Hematopoietic multipotent progenitor cell (in vitro differentiated cells): ENCODE data around the gene ENOX1. TPM values are rescaled to one million over a fixed set of nuclear protein-coding genes. Genes with fewer than 3 reads are reported as not detected.

Source experiments
- DNase-seq, 3 donors: peaks; one replicate each; pipeline ENCODE4 v3.0.0-alpha.2; 2011 to 2015; ENCODE audit warnings: low read depth in 2 of 3, low spot score in 2 of 3
- total RNA-seq: library from RNA; depleted of rRNA; stranded (reverse); fragments of >200 nt; gene quantifications from one replicate; pipeline ENCODE4 v1.2.3, GENCODE V29; 2012

ENOX1 gene
- total RNA-seq, 1 donor: 0.54 TPM

GRCh38 chr13:43611281-43612273 lies 175.2 kb downstream of the ENOX1 start:
- no peak for DNase-seq

- no peak for DNase-seq
Measured at GRCh38 chr13:43608400-43609137, 178.2 kb downstream of the ENOX1 start.

- no peak for DNase-seq
Measured at GRCh38 chr13:43597599-43597945, 189.2 kb downstream of the ENOX1 start.

GRCh38 chr13:43596924-43597598 lies 189.7 kb downstream of the ENOX1 start:
- DNase-seq: no peak

- no peak for DNase-seq
Measured at GRCh38 chr13:43596006-43596405, 190.8 kb downstream of the ENOX1 start.

GRCh38 chr13:43587376-43587775 lies 199.4 kb downstream of the ENOX1 start:
- DNase-seq: no peak

GRCh38 chr13:43584751-43585150 lies 202.0 kb downstream of the ENOX1 start:
- no peak for DNase-seq

GRCh38 chr13:43583321-43583720 lies 203.5 kb downstream of the ENOX1 start:
- DNase-seq: no peak

GRCh38 chr13:43580280-43580679 lies 206.5 kb downstream of the ENOX1 start:
- no peak for DNase-seq

- no peak for DNase-seq
Measured at GRCh38 chr13:43579321-43579720, 207.5 kb downstream of the ENOX1 start.

GRCh38 chr13:43574605-43575004 lies 212.2 kb downstream of the ENOX1 start:
- DNase-seq: no peak

GRCh38 chr13:43573802-43574514 lies 212.8 kb downstream of the ENOX1 start:
- DNase-seq: peak in 1 of 3 donors; percentile 22

- no peak for DNase-seq
Measured at GRCh38 chr13:43573361-43573740, 213.4 kb downstream of the ENOX1 start.

GRCh38 chr13:43572656-43573360 lies 214.0 kb downstream of the ENOX1 start:
- no peak for DNase-seq

GRCh38 chr13:43569658-43570057 lies 217.1 kb downstream of the ENOX1 start:
- DNase-seq: no peak

GRCh38 chr13:43567608-43568007 lies 219.2 kb downstream of the ENOX1 start:
- no peak for DNase-seq

- DNase-seq: no peak
Measured at GRCh38 chr13:43564952-43565351, 221.8 kb downstream of the ENOX1 start.

- DNase-seq: no peak
Measured at GRCh38 chr13:43561081-43561480, 225.7 kb downstream of the ENOX1 start.

- no peak for DNase-seq
Measured at GRCh38 chr13:43558939-43559338, 227.8 kb downstream of the ENOX1 start.

- no peak for DNase-seq
Measured at GRCh38 chr13:43558326-43558725, 228.4 kb downstream of the ENOX1 start.
